Retinal pigment epithelial cell (primary cell): ENCODE measurements around the gene ELMOD2.

ENCODE experiments used
- DNase-seq: peaks from one replicate; pipeline ENCODE4 v3.0.0-alpha.2; 2010; ENCODE audit warnings: low read depth
- H3K4me3 ChIP-seq: 2 replicates; pipeline ENCODE4 v1.5.1; 2011; ENCODE audit warnings: mild to moderate bottlenecking, low read length, control low read depth, moderate library complexity
- CTCF ChIP-seq: conservative IDR thresholded peaks from 2 replicates; pipeline ENCODE4 v1.5.1; 2011; ENCODE audit warnings: low read depth, low read length, control low read depth, inconsistent platforms

ELMOD2 gene, protein sequence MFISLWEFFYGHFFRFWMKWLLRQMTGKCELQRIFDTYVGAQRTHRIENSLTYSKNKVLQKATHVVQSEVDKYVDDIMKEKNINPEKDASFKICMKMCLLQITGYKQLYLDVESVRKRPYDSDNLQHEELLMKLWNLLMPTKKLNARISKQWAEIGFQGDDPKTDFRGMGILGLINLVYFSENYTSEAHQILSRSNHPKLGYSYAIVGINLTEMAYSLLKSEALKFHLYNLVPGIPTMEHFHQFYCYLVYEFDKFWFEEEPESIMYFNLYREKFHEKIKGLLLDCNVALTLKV

GRCh38 chr4:140523857-140524742 is at the start of gene ELMOD2:
Gene ELMOD2, plus strand, starts transcription at chr4:140524168. Its CDS starts 1,261 bp downstream, at chr4:140525429.
- peak within 1 kb of the TSS; percentile 92 for H3K4me3 ChIP-seq
- TF ChIP-seq CTCF, result peak; percentile 94
- DNase-seq, result peak; percentile 89

GRCh38 chr4:140483445-140483844 is 40.5 kb upstream of the ELMOD2 start:
- TF ChIP-seq CTCF, result no peak
- DNase-seq, result no peak
- no peak overlapping the region for H3K4me3 ChIP-seq

DNA sequence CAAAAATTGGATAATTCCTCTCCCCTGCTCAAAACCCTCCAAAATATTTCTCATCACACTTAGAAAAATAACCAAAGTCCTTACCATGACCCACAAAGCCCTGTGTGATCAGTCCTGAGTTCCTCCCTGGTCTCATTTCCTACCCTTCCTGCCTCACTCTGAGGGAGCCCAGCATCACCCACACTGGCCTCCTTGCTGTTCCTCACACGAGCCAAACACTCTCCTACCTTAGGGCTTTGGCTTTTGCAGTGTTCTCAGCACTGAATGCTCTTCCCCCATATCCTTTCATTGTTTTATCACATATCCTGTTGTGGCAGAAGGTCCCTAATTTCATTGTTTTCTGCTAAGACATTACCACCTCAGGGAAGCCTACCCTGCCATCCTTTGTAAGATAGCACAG is 38.0 kb upstream of the ELMOD2 start:
- H3K4me3 ChIP-seq, result no peak overlapping the region
- no peak for TF ChIP-seq CTCF
- no peak for DNase-seq

- peak overlapping the region; percentile 26 for H3K4me3 ChIP-seq
- DNase-seq, result no peak
- TF ChIP-seq CTCF, result no peak
Measured at GRCh38 chr4:140497405-140497746, 26.6 kb upstream of the ELMOD2 start.

- H3K4me3 ChIP-seq, result peak within 1 kb of the TSS; percentile 39
- TF ChIP-seq CTCF, result no peak
- no peak for DNase-seq
Measured at GRCh38 chr4:140497747-140498636, 26.0 kb upstream of the ELMOD2 start, which contains the start of gene MGAT4D. Gene MGAT4D, minus strand, starts transcription at chr4:140498293. Its CDS starts 71 bp downstream, at chr4:140498222.

DNA sequence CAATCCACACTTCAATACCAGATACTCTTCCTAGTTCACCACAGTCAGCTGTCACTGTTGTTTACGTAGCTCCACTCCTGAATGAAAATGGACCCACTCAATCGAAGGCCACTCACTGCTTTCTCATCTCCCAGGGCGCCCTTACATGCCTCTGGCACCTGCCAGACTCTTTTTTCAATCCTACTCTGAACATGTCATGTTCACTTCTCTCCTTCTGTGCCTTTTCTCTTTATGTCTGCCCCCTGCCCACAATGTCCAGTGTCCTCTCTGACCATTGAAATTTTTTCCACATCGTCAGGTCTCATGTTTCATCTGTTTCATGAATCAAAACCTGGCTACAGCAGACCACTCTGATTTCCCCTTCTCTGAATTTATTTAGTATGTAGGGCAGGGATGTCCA is 24.6 kb upstream of the ELMOD2 start:
- TF ChIP-seq CTCF, result no peak
- DNase-seq, result no peak

More for the DNA sequence above, 24.6 kb upstream of the ELMOD2 start:
- no peak overlapping the region for H3K4me3 ChIP-seq
